Endothelial cell (in vitro differentiated cells): ENCODE results near the gene ACSL4. TPM values are rescaled to one million over a fixed set of nuclear protein-coding genes. Genes with fewer than 3 reads are reported as not detected.

Experiments used
- DNase-seq: peaks from one replicate; pipeline ENCODE4 v3.0.0; 2021; ENCODE audit warnings: low spot score
- H3K27ac Mint-ChIP-seq: one replicate; pipeline ENCODE4 v1.8.0; 2021; ENCODE audit warnings: mixed read lengths, inconsistent platforms; ENCODE audit not compliant: unreplicated experiment
- H3K27me3 Mint-ChIP-seq: one replicate; pipeline ENCODE4 v1.8.0; 2021; ENCODE audit warnings: mild to moderate bottlenecking, moderate library complexity, mixed read lengths, inconsistent platforms; ENCODE audit not compliant: unreplicated experiment
- H3K36me3 Mint-ChIP-seq: one replicate; pipeline ENCODE4 v1.8.0; 2021; ENCODE audit warnings: mild to moderate bottlenecking, low read depth, mixed read lengths, inconsistent platforms; ENCODE audit not compliant: unreplicated experiment
- H3K4me1 Mint-ChIP-seq: one replicate; pipeline ENCODE4 v1.8.0; 2021; ENCODE audit warnings: mild to moderate bottlenecking, mixed read lengths, inconsistent platforms; ENCODE audit not compliant: unreplicated experiment
- H3K4me3 Mint-ChIP-seq: one replicate; pipeline ENCODE4 v1.8.0; 2021; ENCODE audit warnings: mild to moderate bottlenecking, mixed read lengths, inconsistent platforms; ENCODE audit not compliant: unreplicated experiment
- H3K9me3 Mint-ChIP-seq: one replicate; pipeline ENCODE4 v1.8.0; 2021; ENCODE audit warnings: mixed read lengths, inconsistent platforms; ENCODE audit not compliant: unreplicated experiment
- total RNA-seq: library from RNA; stranded (reverse); fragmentation: NEBNext Ultra II Directional; extraction: Animal tissue kit (Norgen Biotek cat#: 25700); gene quantifications from one replicate; pipeline ENCODE4 v1.2.1, GENCODE V29; 2021; ENCODE audit not compliant: unreplicated experiment
- TF ChIP-seq, protein P1 (sequence below): fragments of 200-600 bp; sonication (generic); IDR thresholded peaks from one replicate; pipeline ENCODE4 v1.5.0; 2021; ENCODE audit warnings: antibody characterized with exemption; ENCODE audit not compliant: unreplicated experiment

The ACSL4 gene
- total RNA-seq, 1 donor from 2014 or later = 33.2 TPM

DNA sequence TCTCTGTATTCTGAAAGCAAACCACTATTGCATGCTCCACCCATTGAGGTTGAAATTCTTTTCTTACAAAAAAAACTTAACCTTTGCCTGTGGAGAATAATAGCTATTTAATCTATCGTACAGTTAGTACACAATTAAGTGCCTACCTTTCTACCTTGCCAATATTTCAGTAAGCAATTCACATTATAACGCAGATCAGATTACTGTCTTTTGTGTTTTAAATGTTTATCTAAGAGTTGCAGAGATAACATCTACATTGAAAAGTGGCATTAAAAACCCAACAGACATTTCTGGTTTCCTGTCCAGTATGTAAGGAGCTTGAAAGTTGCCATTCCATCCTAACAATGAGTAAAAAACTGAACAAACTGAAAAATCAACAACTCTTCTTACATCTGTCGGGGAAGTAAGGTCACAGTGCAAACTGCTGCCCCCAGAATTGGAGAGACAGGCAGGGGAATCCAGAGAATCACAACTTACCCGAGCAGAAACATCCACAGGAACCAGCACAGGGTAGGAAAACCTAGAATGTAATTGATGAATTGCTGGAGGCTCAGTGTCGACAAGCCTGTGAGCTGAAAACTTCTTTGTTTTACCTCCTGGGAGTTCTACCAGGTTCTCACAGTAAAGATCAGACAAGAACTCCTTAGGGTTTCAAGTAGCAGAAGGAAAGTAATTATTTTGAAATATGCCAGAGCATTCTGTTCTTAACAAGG is 27.3 kb upstream of the ACSL4 start:
- Mint-ChIP-seq H3K27ac (no peak overlapping the region), H3K9me3 (no peaks in the 10 kb centered on the region), H3K36me3 (no peaks in the 10 kb centered on the region), H3K4me3 (no peak overlapping the region), H3K27me3 (no peaks in the 10 kb centered on the region), H3K4me1 (peaks cover 4% of the 10 kb centered on the region)
- TF ChIP-seq, protein P1, sequence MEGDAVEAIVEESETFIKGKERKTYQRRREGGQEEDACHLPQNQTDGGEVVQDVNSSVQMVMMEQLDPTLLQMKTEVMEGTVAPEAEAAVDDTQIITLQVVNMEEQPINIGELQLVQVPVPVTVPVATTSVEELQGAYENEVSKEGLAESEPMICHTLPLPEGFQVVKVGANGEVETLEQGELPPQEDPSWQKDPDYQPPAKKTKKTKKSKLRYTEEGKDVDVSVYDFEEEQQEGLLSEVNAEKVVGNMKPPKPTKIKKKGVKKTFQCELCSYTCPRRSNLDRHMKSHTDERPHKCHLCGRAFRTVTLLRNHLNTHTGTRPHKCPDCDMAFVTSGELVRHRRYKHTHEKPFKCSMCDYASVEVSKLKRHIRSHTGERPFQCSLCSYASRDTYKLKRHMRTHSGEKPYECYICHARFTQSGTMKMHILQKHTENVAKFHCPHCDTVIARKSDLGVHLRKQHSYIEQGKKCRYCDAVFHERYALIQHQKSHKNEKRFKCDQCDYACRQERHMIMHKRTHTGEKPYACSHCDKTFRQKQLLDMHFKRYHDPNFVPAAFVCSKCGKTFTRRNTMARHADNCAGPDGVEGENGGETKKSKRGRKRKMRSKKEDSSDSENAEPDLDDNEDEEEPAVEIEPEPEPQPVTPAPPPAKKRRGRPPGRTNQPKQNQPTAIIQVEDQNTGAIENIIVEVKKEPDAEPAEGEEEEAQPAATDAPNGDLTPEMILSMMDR = no peak
- no peak for DNase-seq

DNA sequence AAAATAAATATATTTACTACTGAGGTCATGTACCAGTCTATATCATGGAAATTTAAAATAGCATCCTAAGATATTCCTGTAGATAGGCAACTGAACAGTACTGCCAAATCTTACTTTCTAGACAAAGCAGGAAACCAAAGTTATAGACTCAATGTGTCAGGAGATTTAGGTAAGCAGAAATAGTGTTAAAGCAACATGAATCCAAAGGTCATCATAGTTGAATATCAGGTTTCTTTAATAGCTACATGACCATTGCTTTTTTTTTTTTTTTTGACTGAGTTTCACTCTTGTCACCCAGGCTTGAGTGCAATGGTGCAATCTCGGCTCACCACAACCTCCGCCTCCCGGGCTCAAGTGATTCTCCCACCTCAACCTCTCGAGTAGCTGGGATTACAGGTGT is 20.2 kb upstream of the ACSL4 start:
- H3K9me3 Mint-ChIP-seq = no peaks in the 10 kb centered on the region
- no peaks in the 10 kb centered on the region for H3K4me1 Mint-ChIP-seq
- no peak overlapping the region for H3K4me3 Mint-ChIP-seq
- H3K27me3 Mint-ChIP-seq = no peaks in the 10 kb centered on the region
- TF ChIP-seq, protein P1 = no peak
- H3K36me3 Mint-ChIP-seq = no peaks in the 10 kb centered on the region
- H3K27ac Mint-ChIP-seq = no peak overlapping the region
- DNase-seq = no peak

DNA sequence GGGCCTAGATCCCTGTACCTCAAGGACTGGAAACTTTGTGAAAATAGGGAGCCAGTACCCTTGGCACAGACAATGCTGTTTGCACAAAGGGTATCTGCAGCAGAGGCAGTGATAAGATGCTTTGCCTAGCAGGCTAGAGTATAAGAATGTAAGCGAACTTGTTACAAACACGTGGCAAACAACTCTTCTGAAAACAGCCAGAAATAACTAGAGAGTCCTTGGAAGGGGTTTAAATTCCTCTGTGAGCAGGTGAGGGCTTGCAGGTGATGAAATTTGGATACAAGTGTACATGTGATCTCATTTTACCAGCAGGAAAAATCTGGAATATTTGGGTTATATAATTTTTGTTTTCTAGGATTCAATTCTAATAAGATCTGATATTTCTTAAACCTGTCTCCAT is 18.6 kb upstream of the ACSL4 start:
- H3K36me3 Mint-ChIP-seq = no peaks in the 10 kb centered on the region
- H3K27ac Mint-ChIP-seq = no peak overlapping the region
- no peaks in the 10 kb centered on the region for H3K27me3 Mint-ChIP-seq
- no peaks in the 10 kb centered on the region for H3K4me1 Mint-ChIP-seq
- no peak for DNase-seq
- no peak overlapping the region for H3K4me3 Mint-ChIP-seq
- no peaks in the 10 kb centered on the region for H3K9me3 Mint-ChIP-seq
- TF ChIP-seq, protein P1 = no peak

DNA sequence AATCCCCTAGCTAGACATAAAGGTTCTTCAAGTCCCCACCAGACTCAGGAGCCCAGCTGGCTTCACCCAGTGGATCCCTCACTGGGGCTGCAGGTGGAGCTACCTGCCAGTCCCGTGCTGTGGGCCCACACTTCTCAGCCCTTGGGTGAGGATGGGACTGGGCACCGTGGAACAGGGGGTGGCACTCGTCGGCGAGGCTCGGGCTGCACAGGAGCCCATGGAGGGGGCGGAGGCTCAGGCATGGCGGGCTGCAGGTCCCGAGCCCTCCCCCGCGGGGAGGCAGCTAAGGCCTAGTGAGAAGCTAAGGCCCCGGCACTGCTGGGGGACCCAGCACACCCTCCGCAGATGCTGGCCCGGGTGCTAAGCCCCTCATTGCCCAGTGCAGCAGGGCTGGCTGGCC is 16.1 kb upstream of the ACSL4 start:
- DNase-seq = no peak
- Mint-ChIP-seq H3K27ac (no peak overlapping the region), H3K36me3 (no peaks in the 10 kb centered on the region), H3K4me3 (no peak overlapping the region), H3K9me3 (no peaks in the 10 kb centered on the region), H3K4me1 (no peaks in the 10 kb centered on the region), H3K27me3 (no peaks in the 10 kb centered on the region)
- TF ChIP-seq, protein P1 = no peak

DNA sequence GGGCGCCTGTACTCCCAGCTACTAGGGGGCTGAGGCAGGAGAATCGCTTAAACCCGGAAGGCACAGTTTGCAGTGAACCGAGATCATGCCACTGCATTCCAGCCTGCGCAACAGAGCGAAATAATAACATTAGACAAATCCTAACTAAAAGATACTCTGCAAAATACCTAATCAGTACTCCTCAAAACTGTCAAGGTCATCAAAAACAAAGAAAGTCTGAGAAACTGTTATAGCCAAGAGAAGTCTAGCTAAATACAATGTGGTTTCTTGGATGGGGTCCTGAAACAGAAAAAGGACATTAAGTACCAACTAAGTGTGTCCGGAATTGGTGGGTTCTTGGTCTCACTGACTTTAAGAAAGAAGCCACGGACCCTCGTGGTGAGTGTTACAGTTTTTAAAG is 14.6 kb upstream of the ACSL4 start:
- no peak overlapping the region for H3K4me3 Mint-ChIP-seq
- H3K9me3 Mint-ChIP-seq = no peaks in the 10 kb centered on the region
- no peaks in the 10 kb centered on the region for H3K4me1 Mint-ChIP-seq
- no peak overlapping the region for H3K27ac Mint-ChIP-seq
- H3K36me3 Mint-ChIP-seq = no peaks in the 10 kb centered on the region
- no peak for DNase-seq
- TF ChIP-seq, protein P1 = no peak
- H3K27me3 Mint-ChIP-seq = no peaks in the 10 kb centered on the region
